HUES48 (cell line): ENCODE measurements around the gene BRCA2.

Experiments
- H3K27ac ChIP-seq: one replicate; pipeline ENCODE4 v1.7.0; 2013; ENCODE audit warnings: low read depth, low read length, inconsistent platforms
- H3K27me3 ChIP-seq: 2 replicates; pipeline ENCODE4 v1.6.1; 2013; ENCODE audit warnings: mild to moderate bottlenecking, low read length; ENCODE audit not compliant: control insufficient read depth, insufficient read depth
- H3K36me3 ChIP-seq: 2 replicates; pipeline ENCODE4 v1.6.1; 2013; ENCODE audit warnings: low read length; ENCODE audit not compliant: control insufficient read depth, insufficient read depth
- H3K4me1 ChIP-seq: 2 replicates; pipeline ENCODE4 v1.6.1; 2013; ENCODE audit warnings: mild to moderate bottlenecking, low read length; ENCODE audit not compliant: control insufficient read depth, insufficient read depth
- H3K4me3 ChIP-seq: 2 replicates; pipeline ENCODE4 v1.5.1; 2013; ENCODE audit warnings: mild to moderate bottlenecking, low read depth, low read length
- H3K9ac ChIP-seq: 2 replicates; pipeline ENCODE4 v1.6.1; 2013; ENCODE audit warnings: mild to moderate bottlenecking, low read depth, low read length, moderate library complexity
- H3K9me3 ChIP-seq: 2 replicates; pipeline ENCODE4 v1.6.1; 2013; ENCODE audit warnings: low read length; ENCODE audit not compliant: control insufficient read depth, insufficient read depth

BRCA2 gene

GRCh38 chr13:32314271-32315237, 754 bp upstream of the BRCA2 start:
- Histone ChIP-seq H3K36me3 (peaks cover 12% of the 10 kb centered on the region), H3K9me3 (no peaks in the 10 kb centered on the region), H3K27ac (peak overlapping the region; percentile 95), H3K4me3 (peak overlapping the region; percentile 91), H3K4me1 (peaks cover 8% of the 10 kb centered on the region), H3K9ac (peak overlapping the region; percentile 97), H3K27me3 (no peaks in the 10 kb centered on the region)

GRCh38 chr13:32316028-32316339, 676 bp downstream of the BRCA2 start:
- Histone ChIP-seq H3K4me1 (peaks cover 8% of the 10 kb centered on the region), H3K9me3 (no peaks in the 10 kb centered on the region), H3K9ac (peak overlapping the region; percentile 97), H3K36me3 (peaks cover 27% of the 10 kb centered on the region), H3K4me3 (peak overlapping the region; percentile 91), H3K27ac (peak overlapping the region; percentile 95), H3K27me3 (no peaks in the 10 kb centered on the region)

DNA sequence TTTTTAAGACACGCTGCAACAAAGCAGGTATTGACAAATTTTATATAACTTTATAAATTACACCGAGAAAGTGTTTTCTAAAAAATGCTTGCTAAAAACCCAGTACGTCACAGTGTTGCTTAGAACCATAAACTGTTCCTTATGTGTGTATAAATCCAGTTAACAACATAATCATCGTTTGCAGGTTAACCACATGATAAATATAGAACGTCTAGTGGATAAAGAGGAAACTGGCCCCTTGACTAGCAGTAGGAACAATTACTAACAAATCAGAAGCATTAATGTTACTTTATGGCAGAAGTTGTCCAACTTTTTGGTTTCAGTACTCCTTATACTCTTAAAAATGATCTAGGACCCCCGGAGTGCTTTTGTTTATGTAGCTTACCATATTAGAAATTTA, 1.2 kb downstream of the BRCA2 start:
- Histone ChIP-seq H3K27me3 (no peaks in the 10 kb centered on the region), H3K9ac (peak overlapping the region; percentile 97), H3K9me3 (no peaks in the 10 kb centered on the region), H3K4me1 (peaks cover 8% of the 10 kb centered on the region), H3K36me3 (peaks cover 31% of the 10 kb centered on the region), H3K4me3 (peak overlapping the region; percentile 91), H3K27ac (no peak overlapping the region)

GRCh38 chr13:32317716-32318465, 2.6 kb downstream of the BRCA2 start:
- H3K27ac ChIP-seq = no peak overlapping the region
- H3K4me1 ChIP-seq = peaks cover 8% of the 10 kb centered on the region
- H3K9me3 ChIP-seq = no peaks in the 10 kb centered on the region
- H3K36me3 ChIP-seq = peaks cover 45% of the 10 kb centered on the region
- no peak overlapping the region for H3K9ac ChIP-seq
- no peaks in the 10 kb centered on the region for H3K27me3 ChIP-seq
- no peak overlapping the region for H3K4me3 ChIP-seq

- no peaks in the 10 kb centered on the region for H3K9me3 ChIP-seq
- no peak overlapping the region for H3K9ac ChIP-seq
- no peaks in the 10 kb centered on the region for H3K27me3 ChIP-seq
- no peak overlapping the region for H3K27ac ChIP-seq
- no peak overlapping the region for H3K4me3 ChIP-seq
- H3K36me3 ChIP-seq = peaks cover 61% of the 10 kb centered on the region
- H3K4me1 ChIP-seq = peaks cover 8% of the 10 kb centered on the region
These were observed 5.2 kb downstream of the BRCA2 start for GRCh38 chr13:32320528-32320927.

GRCh38 chr13:32323912-32324311, 8.6 kb downstream of the BRCA2 start:
- no peak overlapping the region for H3K27ac ChIP-seq
- no peaks in the 10 kb centered on the region for H3K4me1 ChIP-seq
- H3K9me3 ChIP-seq = no peaks in the 10 kb centered on the region
- H3K36me3 ChIP-seq = peaks cover 77% of the 10 kb centered on the region
- H3K27me3 ChIP-seq = no peaks in the 10 kb centered on the region
- no peak overlapping the region for H3K9ac ChIP-seq
- no peak overlapping the region for H3K4me3 ChIP-seq

GRCh38 chr13:32330441-32330840, 15.1 kb downstream of the BRCA2 start:
- H3K9ac ChIP-seq = no peak overlapping the region
- H3K27me3 ChIP-seq = no peaks in the 10 kb centered on the region
- no peak overlapping the region for H3K4me3 ChIP-seq
- H3K9me3 ChIP-seq = no peaks in the 10 kb centered on the region
- H3K36me3 ChIP-seq = peaks cover 81% of the 10 kb centered on the region
- no peaks in the 10 kb centered on the region for H3K4me1 ChIP-seq
- H3K27ac ChIP-seq = no peak overlapping the region

GRCh38 chr13:32334671-32335070, 19.4 kb downstream of the BRCA2 start:
- Histone ChIP-seq H3K9me3 (peaks cover 13% of the 10 kb centered on the region; the same call in 1 of the 2 replicates), H3K27me3 (no peaks in the 10 kb centered on the region), H3K36me3 (peaks cover 77% of the 10 kb centered on the region), H3K4me3 (no peak overlapping the region), H3K9ac (no peak overlapping the region), H3K27ac (no peak overlapping the region), H3K4me1 (peaks cover 8% of the 10 kb centered on the region; the same call in 1 of the 2 replicates)

DNA sequence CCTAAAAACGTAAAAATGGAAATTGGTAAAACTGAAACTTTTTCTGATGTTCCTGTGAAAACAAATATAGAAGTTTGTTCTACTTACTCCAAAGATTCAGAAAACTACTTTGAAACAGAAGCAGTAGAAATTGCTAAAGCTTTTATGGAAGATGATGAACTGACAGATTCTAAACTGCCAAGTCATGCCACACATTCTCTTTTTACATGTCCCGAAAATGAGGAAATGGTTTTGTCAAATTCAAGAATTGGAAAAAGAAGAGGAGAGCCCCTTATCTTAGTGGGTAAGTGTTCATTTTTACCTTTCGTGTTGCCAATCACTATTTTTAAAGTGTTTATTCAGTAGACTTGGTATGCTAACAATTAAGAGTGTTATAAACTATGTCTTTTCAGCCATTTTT, 25.6 kb downstream of the BRCA2 start:
- Histone ChIP-seq H3K9ac (no peak overlapping the region), H3K36me3 (peaks cover 32% of the 10 kb centered on the region), H3K9me3 (peaks cover 14% of the 10 kb centered on the region; the same call in 1 of the 2 replicates), H3K4me3 (no peak overlapping the region), H3K27ac (no peak overlapping the region), H3K4me1 (peaks cover 8% of the 10 kb centered on the region; the same call in 1 of the 2 replicates), H3K27me3 (no peaks in the 10 kb centered on the region)

- H3K4me3 ChIP-seq = no peak overlapping the region
- peaks cover 45% of the 10 kb centered on the region for H3K36me3 ChIP-seq
These were observed 32.3 kb downstream of the BRCA2 start for GRCh38 chr13:32347651-32348050.

More at GRCh38 chr13:32347651-32348050, 32.3 kb downstream of the BRCA2 start:
- no peaks in the 10 kb centered on the region for H3K27me3 ChIP-seq
- no peak overlapping the region for H3K27ac ChIP-seq
- H3K9ac ChIP-seq = no peak overlapping the region
- no peaks in the 10 kb centered on the region for H3K4me1 ChIP-seq
- H3K9me3 ChIP-seq = no peaks in the 10 kb centered on the region
